Activated CD8-positive, alpha-beta memory T cell treated with anti-CD3 and anti-CD28 coated beads, Interleukin-2, amount 10 ng/mL, durations not matched to agents 7 days and 5 days (primary cell): Measurements from ENCODE around the gene PTCSC3. TPM values are rescaled to one million over a fixed set of nuclear protein-coding genes. Genes with fewer than 3 reads are reported as not detected.

Experiments used
- ATAC-seq: fragments of 150-1000 bp; cut with Tn5 transposase; one replicate; pipeline ENCODE4 v1.10.0; 2021; ENCODE audit warnings: moderate library complexity
- CTCF ChIA-PET: fragments of 350-600 bp; sonication (Branson Sonifier 250); formaldehyde crosslinking; loops from one replicate; lab custom pipeline; 2021; ENCODE audit warnings: antibody characterized with exemption; lab: Charles Lee
- DNase-seq: peaks from one replicate; pipeline ENCODE4 v3.0.0-alpha.2; 2020
- H3K27ac Mint-ChIP-seq: one replicate; pipeline ENCODE4 v1.8.0; 2021; ENCODE audit warnings: mild to moderate bottlenecking, mixed read lengths
- H3K27me3 Mint-ChIP-seq: one replicate; pipeline ENCODE4 v1.8.0; 2021; ENCODE audit warnings: mixed read lengths
- H3K36me3 Mint-ChIP-seq: one replicate; pipeline ENCODE4 v1.8.0; 2021; ENCODE audit warnings: mild to moderate bottlenecking, mixed read lengths
- H3K4me1 Mint-ChIP-seq: one replicate; pipeline ENCODE4 v1.8.0; 2021; ENCODE audit warnings: mixed read lengths
- H3K4me3 Mint-ChIP-seq: one replicate; pipeline ENCODE4 v1.8.0; 2021; ENCODE audit warnings: mild to moderate bottlenecking, moderate library complexity, mixed read lengths
- H3K9me3 Mint-ChIP-seq: one replicate; pipeline ENCODE4 v1.8.0; 2022; ENCODE audit warnings: low read depth, mixed read lengths
- total RNA-seq, 2 experiments: library from RNA; stranded (reverse); gene quantifications; one replicate each; pipeline ENCODE4 v1.2.3, GENCODE V29; 2021

PTCSC3 gene
- total RNA-seq, 2 experiments from 2014 or later: not detected

- no peak overlapping the region for H3K4me3 Mint-ChIP-seq
- H3K4me1 Mint-ChIP-seq: no peaks in the 10 kb centered on the region
- no peaks in the 10 kb centered on the region for H3K9me3 Mint-ChIP-seq
- DNase-seq (no peak), ATAC-seq (no peak)
- no peaks in the 10 kb centered on the region for H3K36me3 Mint-ChIP-seq
- CTCF ChIA-PET: interaction anchor here (1.3 kb wide), 1 partner anchor 22 kb away, joined by 6 read pairs; no protein-coding TSS in a partner anchor
- peaks cover 13% of the 10 kb centered on the region for H3K27me3 Mint-ChIP-seq
- no peak overlapping the region for H3K27ac Mint-ChIP-seq
Observed at GRCh38 chr14:36091096-36091495, 85.4 kb downstream of the PTCSC3 start.

GRCh38 chr14:36087411-36087810 is 89.1 kb downstream of the PTCSC3 start:
- Mint-ChIP-seq H3K9me3 (no peaks in the 10 kb centered on the region), H3K4me1 (no peaks in the 10 kb centered on the region), H3K36me3 (no peaks in the 10 kb centered on the region), H3K4me3 (no peak overlapping the region), H3K27ac (no peak overlapping the region), H3K27me3 (peaks cover 10% of the 10 kb centered on the region)
- no peak for DNase-seq
- CTCF ChIA-PET: interaction anchor here (1.6 kb wide), 1 partner anchor 17 kb away, joined by 4 read pairs; no protein-coding TSS in a partner anchor
- no peak for ATAC-seq

GRCh38 chr14:36086629-36087395 is 89.7 kb downstream of the PTCSC3 start:
- ATAC-seq (no peak), DNase-seq (no peak)
- CTCF ChIA-PET: no interaction called here
- Mint-ChIP-seq H3K4me3 (no peak overlapping the region), H3K9me3 (no peaks in the 10 kb centered on the region), H3K27me3 (peaks cover 9% of the 10 kb centered on the region), H3K36me3 (no peaks in the 10 kb centered on the region), H3K27ac (no peak overlapping the region), H3K4me1 (no peaks in the 10 kb centered on the region)

- DNase-seq (no peak), ATAC-seq (no peak)
- Mint-ChIP-seq H3K27me3 (peaks cover 13% of the 10 kb centered on the region), H3K4me3 (no peak overlapping the region), H3K9me3 (no peaks in the 10 kb centered on the region), H3K4me1 (no peaks in the 10 kb centered on the region), H3K36me3 (no peaks in the 10 kb centered on the region), H3K27ac (no peak overlapping the region)
- CTCF ChIA-PET: no interaction called here
Observed at GRCh38 chr14:36085861-36086260, 90.7 kb downstream of the PTCSC3 start.

Other genes with a start within 250 kb of the PTCSC3 start
- gene MBIP, start 143.9 kb upstream of the PTCSC3 start, total RNA-seq: 10 to 100 TPM; 21.0 to 21.3 TPM